ENCODE results near the gene PDE8A. TPM values are rescaled to one million over a fixed set of nuclear protein-coding genes. Genes with fewer than 3 reads are reported as not detected.
A peak's percentile ranks its signal among the peaks of the same experiment; 100 is the strongest.

Gene PDE8A
- total RNA-seq, 1 donor from 2014 or later: 43.4 TPM

- Mint-ChIP-seq H3K4me3 (ENCODE audit: unreplicated experiment) (peak overlapping the region; percentile 45), H3K36me3 (ENCODE audit: low read depth, unreplicated experiment) (peaks cover 50% of the 10 kb centered on the region), H3K9me3 (ENCODE audit: unreplicated experiment) (no peaks in the 10 kb centered on the region), H3K27ac (ENCODE audit: unreplicated experiment) (no peak overlapping the region), H3K4me1 (ENCODE audit: unreplicated experiment) (peaks cover 13% of the 10 kb centered on the region), H3K27me3 (ENCODE audit: unreplicated experiment) (no peaks in the 10 kb centered on the region)
- TF ChIP-seq CTCF (IDR thresholded peaks at IDR 0.05; ENCODE audit: unreplicated experiment): no peak
- DNase-seq (ENCODE audit: low spot score): no peak
These were observed 143.5 kb downstream of the PDE8A start for GRCh38 chr15:85125056-85125661.

GRCh38 chr15:85128621-85129020 is 147.0 kb downstream of the PDE8A start:
- Mint-ChIP-seq H3K4me1 (ENCODE audit: unreplicated experiment) (peaks cover 17% of the 10 kb centered on the region), H3K27ac (ENCODE audit: unreplicated experiment) (no peak overlapping the region), H3K9me3 (ENCODE audit: unreplicated experiment) (peaks cover 6% of the 10 kb centered on the region), H3K27me3 (ENCODE audit: unreplicated experiment) (peaks cover 2% of the 10 kb centered on the region), H3K4me3 (ENCODE audit: unreplicated experiment) (no peak overlapping the region), H3K36me3 (ENCODE audit: low read depth, unreplicated experiment) (peaks cover 63% of the 10 kb centered on the region)
- DNase-seq (ENCODE audit: low spot score): no peak
- no peak for TF ChIP-seq CTCF (IDR thresholded peaks at IDR 0.05; ENCODE audit: unreplicated experiment)

GRCh38 chr15:85129881-85130280 is 148.2 kb downstream of the PDE8A start:
- H3K36me3 Mint-ChIP-seq (ENCODE audit: low read depth, unreplicated experiment): peaks cover 59% of the 10 kb centered on the region
- DNase-seq (ENCODE audit: low spot score): no peak

GRCh38 chr15:85131915-85132314 is 150.3 kb downstream of the PDE8A start:
- Mint-ChIP-seq H3K27ac (ENCODE audit: unreplicated experiment) (no peak overlapping the region), H3K4me3 (ENCODE audit: unreplicated experiment) (no peak overlapping the region), H3K9me3 (ENCODE audit: unreplicated experiment) (peaks cover 6% of the 10 kb centered on the region), H3K27me3 (ENCODE audit: unreplicated experiment) (peaks cover 4% of the 10 kb centered on the region), H3K36me3 (ENCODE audit: low read depth, unreplicated experiment) (peaks cover 67% of the 10 kb centered on the region), H3K4me1 (ENCODE audit: unreplicated experiment) (peaks cover 12% of the 10 kb centered on the region)
- no peak for DNase-seq (ENCODE audit: low spot score)
- no peak for TF ChIP-seq CTCF (IDR thresholded peaks at IDR 0.05; ENCODE audit: unreplicated experiment)

More at GRCh38 chr15:85129881-85130280, 148.2 kb downstream of the PDE8A start:
- no peak overlapping the region for H3K27ac Mint-ChIP-seq (ENCODE audit: unreplicated experiment)
- no peak for TF ChIP-seq CTCF (IDR thresholded peaks at IDR 0.05; ENCODE audit: unreplicated experiment)
- H3K27me3 Mint-ChIP-seq (ENCODE audit: unreplicated experiment): peaks cover 2% of the 10 kb centered on the region
- peaks cover 13% of the 10 kb centered on the region for H3K4me1 Mint-ChIP-seq (ENCODE audit: unreplicated experiment)
- H3K4me3 Mint-ChIP-seq (ENCODE audit: unreplicated experiment): no peak overlapping the region
- H3K9me3 Mint-ChIP-seq (ENCODE audit: unreplicated experiment): peaks cover 6% of the 10 kb centered on the region

GRCh38 chr15:85133709-85134108 is 152.1 kb downstream of the PDE8A start:
- Mint-ChIP-seq H3K4me3 (ENCODE audit: unreplicated experiment) (no peak overlapping the region), H3K36me3 (ENCODE audit: low read depth, unreplicated experiment) (peaks cover 58% of the 10 kb centered on the region)

More at GRCh38 chr15:85133709-85134108, 152.1 kb downstream of the PDE8A start:
- H3K27me3 Mint-ChIP-seq (ENCODE audit: unreplicated experiment): peaks cover 4% of the 10 kb centered on the region
- H3K9me3 Mint-ChIP-seq (ENCODE audit: unreplicated experiment): peaks cover 6% of the 10 kb centered on the region
- no peak for TF ChIP-seq CTCF (IDR thresholded peaks at IDR 0.05; ENCODE audit: unreplicated experiment)
- DNase-seq (ENCODE audit: low spot score): no peak
- H3K27ac Mint-ChIP-seq (ENCODE audit: unreplicated experiment): no peak overlapping the region
- peaks cover 12% of the 10 kb centered on the region for H3K4me1 Mint-ChIP-seq (ENCODE audit: unreplicated experiment)

Measured in endothelial cell (in vitro differentiated cells).